WTC11 (cell line): ENCODE results near the gene CNTN1. TPM values are rescaled to one million over a fixed set of nuclear protein-coding genes. Genes with fewer than 3 reads are reported as not detected.

Source experiments
- ATAC-seq: fragments of 200-7000 bp; cut with Tn5 transposase; 2 replicates; pipeline ENCODE4 v1.10.0; 2021; ENCODE audit warnings: mild to moderate bottlenecking, moderate library complexity
- CTCF ChIA-PET: fragments of 300-600 bp; sonication (Branson Sonifier 250); formaldehyde crosslinking; loops from one replicate; lab custom pipeline; 2021; ENCODE audit warnings: antibody characterized with exemption; lab: Charles Lee
- POLR2A ChIA-PET: fragments of 350-600 bp; sonication (Branson Sonifier 250); formaldehyde crosslinking; loops from one replicate; lab custom pipeline; 2021; ENCODE audit warnings: antibody characterized with exemption; lab: Charles Lee
- DNase-seq: peaks from one replicate; pipeline ENCODE4 v3.0.0; 2021; ENCODE audit warnings: low spot score
- H3K27ac Mint-ChIP-seq: 2 replicates; pipeline ENCODE4 v1.8.0; 2021; ENCODE audit warnings: mixed read lengths
- H3K27me3 Mint-ChIP-seq: 2 replicates; pipeline ENCODE4 v1.8.0; 2021; ENCODE audit warnings: low read depth, mild to moderate bottlenecking, moderate library complexity, mixed read lengths
- H3K36me3 Mint-ChIP-seq: 2 replicates; pipeline ENCODE4 v1.8.0; 2021; ENCODE audit warnings: mixed read lengths
- H3K4me1 Mint-ChIP-seq: 2 replicates; pipeline ENCODE4 v1.8.0; 2022; ENCODE audit warnings: mixed read lengths
- H3K4me3 Mint-ChIP-seq: 2 replicates; pipeline ENCODE4 v1.8.0; 2021; ENCODE audit warnings: mild to moderate bottlenecking, moderate library complexity, mixed read lengths
- H3K9me3 Mint-ChIP-seq: 2 replicates; pipeline ENCODE4 v1.8.0; 2021; ENCODE audit warnings: mixed read lengths
- AR ChIP-seq: fragments of 250-450 bp; sonication (Bioruptor Pico); IDR thresholded peaks from 2 replicates; pipeline ENCODE4 v1.9.0; 2021; ENCODE audit warnings: mild to moderate bottlenecking
- ATF3 ChIP-seq: sonication (generic); formaldehyde crosslinking; conservative IDR thresholded peaks from 2 replicates; pipeline ENCODE4 v1.8.1; 2022; ENCODE audit warnings: mild to moderate bottlenecking, missing genetic modification reagents
- CBFB ChIP-seq: sonication (generic); formaldehyde crosslinking; IDR thresholded peaks from 2 replicates; pipeline ENCODE4 v1.8.1; 2022; ENCODE audit warnings: mild to moderate bottlenecking, low read depth, missing genetic modification reagents
- CTCF ChIP-seq: fragments of 200-600 bp; IDR thresholded peaks from 2 replicates; pipeline ENCODE4 v1.8.0; 2022; ENCODE audit warnings: antibody characterized with exemption
- ELF4 ChIP-seq: sonication (generic); formaldehyde crosslinking; IDR thresholded peaks from 2 replicates; pipeline ENCODE4 v1.8.1; 2022; ENCODE audit warnings: low read depth, mild to moderate bottlenecking, moderate library complexity, missing genetic modification reagents
- EMX1 ChIP-seq: fragments of 250-450 bp; sonication (Bioruptor Pico); IDR thresholded peaks from 2 replicates; pipeline ENCODE4 v1.8.0; 2021; ENCODE audit warnings: mild to moderate bottlenecking
- ERG ChIP-seq: fragments of 250-450 bp; sonication (Bioruptor Pico); IDR thresholded peaks from 2 replicates; pipeline ENCODE4 v1.8.0; 2021; ENCODE audit warnings: mild to moderate bottlenecking
- GABPB1 ChIP-seq: sonication (generic); formaldehyde crosslinking; IDR thresholded peaks from 2 replicates; pipeline ENCODE4 v1.8.1; 2023; ENCODE audit warnings: mild to moderate bottlenecking, missing genetic modification reagents
- HMGXB4 ChIP-seq: sonication (generic); formaldehyde crosslinking; IDR thresholded peaks from 2 replicates; pipeline ENCODE4 v1.8.1; 2023; ENCODE audit warnings: mild to moderate bottlenecking, moderate library complexity, missing genetic modification reagents
- NFATC4 ChIP-seq: fragments of 250-450 bp; sonication (Bioruptor Pico); IDR thresholded peaks from 2 replicates; pipeline ENCODE4 v1.9.0; 2021; ENCODE audit warnings: mild to moderate bottlenecking
- NR1H2 ChIP-seq: sonication (generic); formaldehyde crosslinking; IDR thresholded peaks from 2 replicates; pipeline ENCODE4 v1.9.0; 2021; ENCODE audit warnings: mild to moderate bottlenecking, moderate library complexity, missing genetic modification reagents
- PRRX2 ChIP-seq: fragments of 250-450 bp; sonication (Bioruptor Pico); IDR thresholded peaks from 2 replicates; pipeline ENCODE4 v1.8.0; 2021; ENCODE audit warnings: mild to moderate bottlenecking
- SMAD4 ChIP-seq: sonication (generic); formaldehyde crosslinking; IDR thresholded peaks from 2 replicates; pipeline ENCODE4 v1.8.0; 2022; ENCODE audit warnings: mild to moderate bottlenecking, missing genetic modification reagents
- ZNF121 ChIP-seq: sonication (generic); formaldehyde crosslinking; IDR thresholded peaks from 2 replicates; pipeline ENCODE4 v1.8.0; 2023; ENCODE audit warnings: missing genetic modification reagents
- ZNF423 ChIP-seq: fragments of 250-450 bp; sonication (Bioruptor Pico); IDR thresholded peaks from 2 replicates; pipeline ENCODE4 v2.1.2; 2022; ENCODE audit warnings: mild to moderate bottlenecking, moderate library complexity
- ZSCAN18 ChIP-seq: fragments of 250-450 bp; sonication (Bioruptor Pico); IDR thresholded peaks from 2 replicates; pipeline ENCODE4 v2.1.2; 2022; ENCODE audit warnings: mild to moderate bottlenecking, moderate library complexity
- total RNA-seq: library from RNA; stranded (reverse); gene quantifications from 3 replicates; pipeline ENCODE4 v1.2.3, GENCODE V29; 2021
- TF ChIP-seq, protein P1 (sequence below): sonication (generic); formaldehyde crosslinking; IDR thresholded peaks from 2 replicates; pipeline ENCODE4 v1.8.1; 2023; ENCODE audit warnings: mild to moderate bottlenecking, missing genetic modification reagents
- TF ChIP-seq, protein P2 (sequence below): sonication (generic); formaldehyde crosslinking; IDR thresholded peaks from 2 replicates; pipeline ENCODE4 v1.8.0; 2022; ENCODE audit warnings: mild to moderate bottlenecking, missing genetic modification reagents

CNTN1 gene
- total RNA-seq, 1 experiment from 2014 or later = 16.9 TPM

DNA sequence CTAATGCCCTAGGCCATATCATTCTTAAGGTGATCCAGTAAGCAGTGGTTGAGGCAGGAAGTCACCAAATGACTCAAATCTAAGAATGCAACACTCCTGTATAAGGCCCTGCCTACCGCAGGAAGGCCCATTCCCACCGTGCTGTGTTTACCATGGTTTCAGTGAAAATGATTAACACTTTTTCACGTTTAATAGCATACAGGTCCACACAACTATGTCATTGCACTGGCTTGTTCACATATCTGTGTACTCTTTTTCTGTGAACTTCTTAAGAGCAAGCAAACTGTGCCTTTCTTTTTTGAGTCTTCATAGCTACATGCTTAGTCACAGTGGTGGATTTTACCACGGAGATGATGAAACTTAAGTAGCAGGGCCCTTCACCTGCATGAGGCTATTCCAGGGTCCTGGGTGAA lies 214.9 kb downstream of the CNTN1 start (continued):
- TF ChIP-seq, protein P1, sequence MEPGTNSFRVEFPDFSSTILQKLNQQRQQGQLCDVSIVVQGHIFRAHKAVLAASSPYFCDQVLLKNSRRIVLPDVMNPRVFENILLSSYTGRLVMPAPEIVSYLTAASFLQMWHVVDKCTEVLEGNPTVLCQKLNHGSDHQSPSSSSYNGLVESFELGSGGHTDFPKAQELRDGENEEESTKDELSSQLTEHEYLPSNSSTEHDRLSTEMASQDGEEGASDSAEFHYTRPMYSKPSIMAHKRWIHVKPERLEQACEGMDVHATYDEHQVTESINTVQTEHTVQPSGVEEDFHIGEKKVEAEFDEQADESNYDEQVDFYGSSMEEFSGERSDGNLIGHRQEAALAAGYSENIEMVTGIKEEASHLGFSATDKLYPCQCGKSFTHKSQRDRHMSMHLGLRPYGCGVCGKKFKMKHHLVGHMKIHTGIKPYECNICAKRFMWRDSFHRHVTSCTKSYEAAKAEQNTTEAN (CRISPR knock-in tag) = no peak
- TF ChIP-seq HMGXB4 (CRISPR knock-in tag) (no peak), CTCF (no peak), CBFB (CRISPR knock-in tag) (no peak)

GRCh38 chr12:40911676-40912075 lies 219.4 kb downstream of the CNTN1 start:
- Mint-ChIP-seq H3K36me3 (no peaks in the 10 kb centered on the region), H3K4me3 (no peak overlapping the region)
- CTCF ChIA-PET = no interaction called here
- TF ChIP-seq SMAD4 (no peak), GABPB1 (CRISPR knock-in tag) (no peak)
- TF ChIP-seq, all 79 proteins: peak for 0
- POLR2A ChIA-PET = interaction anchor here (0.9 kb wide), 1 partner anchor 95 kb away, joined by 3 read pairs; no protein-coding TSS in a partner anchor
- no peaks in the 10 kb centered on the region for H3K9me3 Mint-ChIP-seq
- no peaks in the 10 kb centered on the region for H3K27me3 Mint-ChIP-seq
- no peak for ATAC-seq
- H3K4me1 Mint-ChIP-seq = no peaks in the 10 kb centered on the region
- H3K27ac Mint-ChIP-seq = no peak overlapping the region
- DNase-seq = no peak

DNA sequence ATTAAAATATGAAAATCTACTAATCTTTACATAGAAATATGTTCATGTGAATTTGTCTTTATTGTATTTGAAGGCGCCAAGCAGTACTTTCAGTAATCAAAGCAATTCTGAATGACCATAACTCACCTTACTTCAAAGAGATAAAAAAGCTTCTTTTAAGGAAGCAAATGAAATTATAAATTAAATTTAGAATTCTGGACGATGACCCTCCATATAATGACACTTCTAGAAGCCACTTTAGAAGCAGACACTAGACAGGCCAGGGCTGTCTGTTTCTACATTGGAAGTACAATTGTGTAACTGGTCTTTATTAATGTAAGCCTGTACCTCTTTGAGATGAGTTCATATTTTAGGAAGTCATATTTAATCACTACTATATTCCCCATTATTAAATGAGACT lies 222.9 kb downstream of the CNTN1 start:
- no peak for TF ChIP-seq ATF3 (CRISPR knock-in tag)
- TF ChIP-seq, protein P2, sequence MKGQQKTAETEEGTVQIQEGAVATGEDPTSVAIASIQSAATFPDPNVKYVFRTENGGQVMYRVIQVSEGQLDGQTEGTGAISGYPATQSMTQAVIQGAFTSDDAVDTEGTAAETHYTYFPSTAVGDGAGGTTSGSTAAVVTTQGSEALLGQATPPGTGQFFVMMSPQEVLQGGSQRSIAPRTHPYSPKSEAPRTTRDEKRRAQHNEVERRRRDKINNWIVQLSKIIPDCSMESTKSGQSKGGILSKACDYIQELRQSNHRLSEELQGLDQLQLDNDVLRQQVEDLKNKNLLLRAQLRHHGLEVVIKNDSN (CRISPR knock-in tag) = no peak
- TF ChIP-seq, all 79 proteins: peak for 0
- H3K27me3 Mint-ChIP-seq = no peaks in the 10 kb centered on the region
- no peak overlapping the region for H3K4me3 Mint-ChIP-seq
- ATAC-seq = no peak
- ChIA-PET POLR2A (no interaction called here), CTCF (no interaction called here)
- DNase-seq = no peak
- no peaks in the 10 kb centered on the region for H3K36me3 Mint-ChIP-seq
- H3K4me1 Mint-ChIP-seq = no peaks in the 10 kb centered on the region
- H3K27ac Mint-ChIP-seq = no peak overlapping the region
- H3K9me3 Mint-ChIP-seq = no peaks in the 10 kb centered on the region

- Mint-ChIP-seq H3K27me3 (no peaks in the 10 kb centered on the region), H3K27ac (no peak overlapping the region), H3K4me3 (no peak overlapping the region), H3K9me3 (no peaks in the 10 kb centered on the region), H3K4me1 (no peaks in the 10 kb centered on the region), H3K36me3 (no peaks in the 10 kb centered on the region)
- no peak for ATAC-seq
- ChIA-PET POLR2A (interaction anchor here (0.7 kb wide), 1 partner anchor 72 kb away, joined by 3 read pairs; no protein-coding TSS in a partner anchor), CTCF (no interaction called here)
- no peak for DNase-seq
- TF ChIP-seq PRRX2 (CRISPR knock-in tag) (no peak), NFATC4 (no peak), ZNF423 (CRISPR knock-in tag) (no peak), ZNF121 (no peak), AR (CRISPR knock-in tag) (no peak), ELF4 (CRISPR knock-in tag) (no peak), EMX1 (CRISPR knock-in tag) (no peak), GABPB1 (CRISPR knock-in tag) (no peak), ZSCAN18 (CRISPR knock-in tag) (no peak), NR1H2 (no peak), ERG (no peak)
Observed at GRCh38 chr12:40917561-40917960, 225.3 kb downstream of the CNTN1 start.
